Adipocyte (in vitro differentiated cells): ENCODE results near the gene BCAS3.

ENCODE experiments used
- DNase-seq: peaks from one replicate; pipeline ENCODE4 v3.0.0-alpha.2; 2015; ENCODE audit warnings: low read depth
- H3K27me3 ChIP-seq: replicated peaks from 2 replicates; pipeline ENCODE4 v1.7.0; 2013; ENCODE audit warnings: mild to moderate bottlenecking, low read length, moderate library complexity; ENCODE audit not compliant: control insufficient read depth, insufficient read depth
- H3K36me3 ChIP-seq: 2 replicates; pipeline ENCODE4 v1.7.0; 2013; ENCODE audit warnings: low read length, mild to moderate bottlenecking, moderate library complexity; ENCODE audit not compliant: control insufficient read depth, insufficient read depth, severe bottlenecking
- H3K4me1 ChIP-seq: 2 replicates; pipeline ENCODE4 v1.7.0; 2013; ENCODE audit warnings: mild to moderate bottlenecking, low read length, moderate library complexity; ENCODE audit not compliant: control insufficient read depth, insufficient read depth
- H3K4me3 ChIP-seq: 2 replicates; pipeline ENCODE4 v1.7.0; 2013; ENCODE audit warnings: mild to moderate bottlenecking, low read length, moderate library complexity
- H3K9ac ChIP-seq: 2 replicates; pipeline ENCODE4 v1.7.0; 2013; ENCODE audit warnings: mild to moderate bottlenecking, low read length, moderate library complexity
- H3K9me3 ChIP-seq: 2 replicates; pipeline ENCODE4 v1.7.0; 2013; ENCODE audit warnings: mild to moderate bottlenecking, low read length, moderate library complexity; ENCODE audit not compliant: control insufficient read depth

BCAS3 gene

DNA sequence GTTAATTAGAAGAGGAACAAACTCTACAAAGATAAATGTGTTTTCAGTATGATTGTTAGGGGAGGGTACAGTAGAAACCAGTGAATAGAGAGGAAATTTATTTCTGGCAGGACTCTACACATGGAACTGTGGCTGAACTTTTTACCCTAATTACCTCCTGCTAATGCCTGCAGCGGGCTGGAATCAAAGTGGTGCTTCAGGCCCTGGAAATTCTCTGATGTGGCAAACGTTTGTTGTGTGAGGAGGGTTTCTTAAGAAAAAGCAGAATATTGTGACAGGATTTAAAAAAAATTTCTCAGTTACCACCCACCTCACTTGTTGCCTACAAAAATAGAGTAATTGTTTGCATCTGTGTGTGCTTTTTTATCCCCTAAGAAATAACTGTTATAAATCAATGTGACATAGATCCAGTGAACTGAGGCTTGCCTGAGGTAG lies 154.5 kb downstream of the BCAS3 start:
- peak overlapping the region; percentile 44 for H3K4me3 ChIP-seq
- no peaks in the 10 kb centered on the region for H3K36me3 ChIP-seq
- DNase-seq, result peak; percentile 50
- no peaks in the 10 kb centered on the region for H3K9me3 ChIP-seq
- H3K4me1 ChIP-seq, result peaks cover 12% of the 10 kb centered on the region
- no peak overlapping the region for H3K9ac ChIP-seq
- no peaks in the 10 kb centered on the region for H3K27me3 ChIP-seq

- DNase-seq, result no peak
- Histone ChIP-seq H3K9ac (no peak overlapping the region), H3K4me3 (no peak overlapping the region), H3K9me3 (no peaks in the 10 kb centered on the region), H3K4me1 (peaks cover 12% of the 10 kb centered on the region), H3K27me3 (no peaks in the 10 kb centered on the region), H3K36me3 (no peaks in the 10 kb centered on the region)
Observed at GRCh38 chr17:60832631-60833030, 155.0 kb downstream of the BCAS3 start.

DNA sequence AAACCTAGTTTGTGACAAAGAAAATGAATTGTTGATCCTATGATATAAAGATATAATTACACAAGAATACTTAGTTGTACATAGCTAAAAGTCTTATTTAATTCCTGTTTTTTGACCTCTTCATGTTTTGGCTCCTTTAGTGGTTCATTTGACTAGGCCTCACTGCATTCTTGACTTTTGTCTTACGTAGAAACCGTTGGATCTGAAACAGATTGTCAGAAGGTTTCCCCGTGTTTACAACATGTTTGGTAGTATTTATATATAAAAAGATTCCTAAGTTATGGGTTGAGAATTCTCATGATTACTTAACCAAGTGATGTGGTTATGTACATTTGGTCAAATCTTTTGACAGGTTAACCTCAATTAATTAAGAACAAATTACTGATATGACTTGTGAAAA lies 162.8 kb downstream of the BCAS3 start:
- Histone ChIP-seq H3K4me1 (no peaks in the 10 kb centered on the region), H3K27me3 (no peaks in the 10 kb centered on the region), H3K36me3 (no peaks in the 10 kb centered on the region), H3K4me3 (no peak overlapping the region), H3K9me3 (no peaks in the 10 kb centered on the region), H3K9ac (no peak overlapping the region)
- DNase-seq, result no peak

- DNase-seq, result no peak
- Histone ChIP-seq H3K9ac (no peak overlapping the region), H3K4me3 (no peak overlapping the region), H3K36me3 (no peaks in the 10 kb centered on the region), H3K27me3 (no peaks in the 10 kb centered on the region), H3K4me1 (no peaks in the 10 kb centered on the region), H3K9me3 (no peaks in the 10 kb centered on the region)
Observed at GRCh38 chr17:60845012-60845411, 167.4 kb downstream of the BCAS3 start.

DNA sequence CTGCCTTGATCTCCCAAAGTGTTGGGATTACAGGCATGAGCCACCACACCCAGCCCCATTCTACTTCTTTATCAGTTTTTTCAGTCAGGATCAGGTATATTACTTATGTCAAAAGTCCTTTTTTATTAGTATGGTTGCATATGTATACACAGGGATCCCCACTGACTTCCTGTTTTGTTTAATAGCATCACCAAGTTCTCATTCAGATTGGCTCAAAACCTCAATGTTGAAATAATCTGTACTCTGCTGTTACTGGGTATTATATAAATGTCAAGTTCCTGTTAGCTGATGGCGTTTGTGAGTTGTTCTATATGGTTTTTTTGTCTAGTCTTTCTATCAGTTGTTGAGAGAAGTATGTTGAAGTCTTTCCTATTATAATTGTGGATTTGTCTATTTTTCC lies 168.5 kb downstream of the BCAS3 start:
- Histone ChIP-seq H3K4me1 (no peaks in the 10 kb centered on the region), H3K9ac (no peak overlapping the region), H3K36me3 (no peaks in the 10 kb centered on the region), H3K9me3 (no peaks in the 10 kb centered on the region), H3K4me3 (no peak overlapping the region), H3K27me3 (no peaks in the 10 kb centered on the region)
- DNase-seq, result no peak

GRCh38 chr17:60851181-60851580 lies 173.5 kb downstream of the BCAS3 start:
- no peak for DNase-seq
- Histone ChIP-seq H3K36me3 (no peaks in the 10 kb centered on the region), H3K4me3 (no peak overlapping the region), H3K9me3 (no peaks in the 10 kb centered on the region), H3K9ac (no peak overlapping the region), H3K27me3 (no peaks in the 10 kb centered on the region), H3K4me1 (no peaks in the 10 kb centered on the region)

DNA sequence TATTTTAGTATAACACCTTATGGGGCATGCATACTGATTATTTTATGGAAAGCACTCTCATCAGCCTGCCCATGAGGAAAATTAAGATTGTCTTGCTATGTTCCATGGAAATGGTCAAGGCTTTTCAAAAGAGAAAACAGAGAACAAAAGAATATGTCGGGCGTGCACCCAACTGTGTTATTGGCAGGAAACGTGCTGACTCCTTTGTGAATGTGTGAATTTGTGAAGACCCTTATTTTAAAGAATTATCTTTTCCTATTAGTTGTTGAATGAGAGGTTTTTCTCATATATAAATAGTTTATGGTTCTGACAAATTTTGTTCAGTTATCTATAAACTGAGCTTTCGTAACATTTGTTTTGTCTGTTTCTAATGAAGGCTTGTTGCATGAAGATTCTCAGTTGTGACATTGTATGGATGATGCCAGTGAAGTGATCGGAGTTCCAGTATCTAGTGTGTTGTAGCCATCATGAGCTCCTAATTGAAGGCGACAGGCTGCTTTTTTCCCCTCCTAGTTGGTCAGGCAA lies 180.0 kb downstream of the BCAS3 start:
- Histone ChIP-seq H3K36me3 (no peaks in the 10 kb centered on the region), H3K4me3 (no peak overlapping the region), H3K4me1 (no peaks in the 10 kb centered on the region), H3K9me3 (no peaks in the 10 kb centered on the region), H3K27me3 (no peaks in the 10 kb centered on the region), H3K9ac (no peak overlapping the region)
- no peak for DNase-seq

DNA sequence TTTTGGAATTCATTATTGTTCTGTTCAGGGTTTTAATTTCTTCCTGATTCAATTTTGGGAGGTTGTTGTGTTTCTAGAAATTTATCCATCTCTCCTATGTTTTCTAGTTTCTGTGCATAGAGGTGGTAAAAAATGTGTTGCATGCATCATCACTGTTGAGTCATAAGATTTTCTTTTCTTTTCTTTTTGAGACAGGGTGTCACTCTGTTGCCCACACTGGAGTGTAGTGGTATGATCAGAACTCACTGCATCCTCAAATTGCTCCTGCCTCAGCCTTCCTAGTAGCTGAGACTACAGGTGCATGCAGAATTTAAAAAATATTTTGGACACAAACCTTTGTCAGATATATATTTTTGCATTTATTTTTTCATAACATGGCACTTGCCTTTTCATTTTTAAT lies 184.8 kb downstream of the BCAS3 start:
- Histone ChIP-seq H3K9me3 (no peaks in the 10 kb centered on the region), H3K9ac (no peak overlapping the region), H3K27me3 (no peaks in the 10 kb centered on the region), H3K4me3 (no peak overlapping the region), H3K4me1 (peaks cover 9% of the 10 kb centered on the region), H3K36me3 (no peaks in the 10 kb centered on the region)
- DNase-seq, result no peak

DNA sequence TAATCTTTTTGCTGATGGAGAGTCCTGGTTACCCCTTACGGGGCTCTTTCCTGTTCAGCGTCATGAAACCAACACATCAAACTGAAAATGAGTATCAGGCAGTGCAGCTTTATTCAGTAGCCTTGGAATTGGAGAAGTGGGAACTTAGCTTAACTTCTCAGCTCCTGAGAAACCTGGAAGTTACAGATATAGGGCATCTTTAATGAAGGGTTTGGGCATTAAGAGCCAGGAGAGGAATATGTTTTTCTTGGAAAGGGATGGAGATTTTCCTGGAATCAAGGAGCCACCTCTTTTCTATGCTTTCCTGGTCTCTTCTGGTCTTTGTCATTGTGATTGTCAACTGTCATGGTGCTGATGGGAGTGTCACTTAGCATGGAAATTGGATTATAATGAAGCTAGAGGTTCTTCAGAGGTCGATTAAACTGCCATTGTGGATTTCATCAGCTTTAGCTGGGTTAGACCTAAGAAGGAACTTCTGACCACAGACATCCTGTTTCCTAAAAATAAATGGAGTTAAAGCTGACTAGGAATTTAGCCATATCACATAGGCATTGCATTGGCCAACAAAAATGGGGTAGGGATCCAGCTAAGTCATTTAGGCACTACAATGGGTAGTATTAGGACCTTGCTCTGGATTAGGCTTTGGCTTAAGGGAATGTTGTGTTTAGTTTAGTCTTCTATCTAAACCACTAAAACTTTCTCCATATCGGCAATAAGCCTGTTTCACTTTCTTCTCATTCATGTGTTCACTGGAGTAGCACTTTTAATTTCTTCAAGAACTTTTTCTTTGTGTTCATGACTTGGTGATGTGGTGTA lies 186.4 kb downstream of the BCAS3 start:
- peak; percentile 41 for DNase-seq
- no peaks in the 10 kb centered on the region for H3K36me3 ChIP-seq
- no peaks in the 10 kb centered on the region for H3K27me3 ChIP-seq

DNA sequence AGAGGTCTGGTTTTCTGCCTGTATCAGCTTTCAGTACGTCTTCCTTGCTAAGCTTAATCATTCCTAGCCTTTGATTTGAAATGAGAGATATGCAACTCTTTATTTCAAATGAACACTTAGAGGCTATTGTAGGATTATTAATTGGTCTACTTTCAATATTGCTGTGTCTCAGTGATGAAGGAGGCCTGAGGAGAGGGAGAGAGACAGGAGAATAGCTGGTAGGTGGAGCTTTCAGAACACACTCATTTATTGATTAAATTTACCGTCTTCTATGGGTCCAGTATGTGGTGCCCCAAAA lies 187.0 kb downstream of the BCAS3 start:
- peaks cover 9% of the 10 kb centered on the region for H3K4me1 ChIP-seq
- H3K4me3 ChIP-seq, result no peak overlapping the region
- no peaks in the 10 kb centered on the region for H3K27me3 ChIP-seq
- H3K9ac ChIP-seq, result no peak overlapping the region
- H3K9me3 ChIP-seq, result no peaks in the 10 kb centered on the region
- no peak for DNase-seq
- no peaks in the 10 kb centered on the region for H3K36me3 ChIP-seq

More for the DNA sequence above, 186.4 kb downstream of the BCAS3 start:
- H3K4me3 ChIP-seq, result no peak overlapping the region
- H3K9ac ChIP-seq, result no peak overlapping the region
- H3K4me1 ChIP-seq, result peaks cover 9% of the 10 kb centered on the region
- H3K9me3 ChIP-seq, result no peaks in the 10 kb centered on the region

GRCh38 chr17:60874772-60875171 lies 197.1 kb downstream of the BCAS3 start:
- no peaks in the 10 kb centered on the region for H3K4me1 ChIP-seq
- H3K9me3 ChIP-seq, result no peaks in the 10 kb centered on the region
- H3K36me3 ChIP-seq, result no peaks in the 10 kb centered on the region
- no peaks in the 10 kb centered on the region for H3K27me3 ChIP-seq
- no peak for DNase-seq
- no peak overlapping the region for H3K9ac ChIP-seq
- no peak overlapping the region for H3K4me3 ChIP-seq
